NCI-H2196 (cell line): Measurements from ENCODE around the gene AKR7A3.
"Not testable (repeated sequence)": the region's sequence is repeated elsewhere in the genome, so short reads cannot be mapped to it uniquely, and the experiment has no call there.

ENCODE experiments used
- DNase-seq: peaks from one replicate; lab custom pipeline; 2025; ENCODE audit not compliant: unreplicated experiment; lab: John Stamatoyannopoulos, UW

Gene AKR7A3

DNA sequence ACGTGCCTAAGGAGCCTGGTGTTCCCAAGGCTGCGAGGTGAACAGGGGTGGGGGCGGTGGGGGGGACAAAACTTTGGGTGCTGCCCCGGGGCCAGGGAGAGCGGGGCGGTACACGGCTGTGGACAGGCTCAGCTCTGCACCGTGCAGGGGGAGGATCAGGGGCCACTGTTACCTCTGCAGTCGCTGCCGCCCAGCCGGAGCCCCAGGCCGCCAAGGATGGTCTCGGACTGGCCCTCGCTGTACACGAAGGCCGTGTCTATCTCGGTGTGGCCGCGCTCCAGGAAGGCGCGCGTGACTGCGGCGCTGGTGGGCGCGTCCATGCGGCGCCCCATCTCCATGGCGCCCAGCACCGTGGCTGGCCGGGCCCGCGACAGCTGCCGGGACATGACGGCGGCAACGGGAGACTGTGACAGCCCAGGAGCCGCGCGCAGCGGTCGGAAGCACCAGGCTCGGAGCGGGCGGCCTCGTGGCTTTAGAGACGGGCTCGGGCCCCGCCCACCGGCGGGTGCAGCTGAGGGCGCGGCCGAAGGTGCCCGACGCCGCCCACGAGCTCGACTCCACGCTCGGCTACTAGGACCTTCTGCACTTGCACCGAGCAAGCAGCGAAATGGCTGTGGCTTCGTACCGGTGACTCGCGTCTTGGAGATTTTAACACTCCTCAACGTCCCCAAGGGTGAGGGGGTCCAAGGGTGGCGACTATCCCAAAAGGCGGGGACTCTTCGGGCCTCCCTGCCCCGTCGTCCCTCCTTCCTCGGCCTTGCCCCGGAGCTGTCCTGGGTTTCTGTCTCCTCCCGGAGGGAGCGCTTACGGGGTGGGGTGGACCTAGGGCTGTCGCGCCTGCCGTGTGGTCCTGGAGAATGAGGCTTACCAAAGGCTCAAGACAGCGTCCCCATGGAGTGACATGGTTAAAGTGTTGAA lies at the start of gene AKR7A3:
Gene AKR7A3 (minus strand): TSS at position 447 of the 918 bp plus-strand sequence. CDS start 61 bp downstream, at position 386.
- DNase-seq = not testable (repeated sequence)

DNA sequence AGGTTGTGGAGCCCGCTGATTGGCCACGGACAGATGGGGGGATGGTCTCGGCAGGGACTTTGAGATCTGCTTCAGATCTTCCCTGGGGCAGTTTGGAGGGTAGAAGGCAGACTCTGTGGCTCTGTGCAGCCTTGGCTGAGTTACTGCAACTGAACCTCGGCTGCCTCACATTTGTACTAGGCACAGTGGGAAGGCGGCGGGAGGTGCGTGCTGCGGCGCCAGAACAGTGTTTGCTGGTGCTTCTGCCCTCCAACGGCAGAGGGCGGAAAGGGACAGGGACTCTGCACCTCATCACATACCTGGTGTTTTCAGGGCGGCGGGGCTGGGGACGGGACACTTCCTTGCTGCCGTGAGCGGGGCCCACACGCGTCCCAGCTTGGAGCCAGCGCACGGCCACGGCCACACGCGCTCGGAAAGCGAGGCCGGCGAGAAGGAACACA lies 49.8 kb upstream of the AKR7A3 start:
- no peak for DNase-seq

DNA sequence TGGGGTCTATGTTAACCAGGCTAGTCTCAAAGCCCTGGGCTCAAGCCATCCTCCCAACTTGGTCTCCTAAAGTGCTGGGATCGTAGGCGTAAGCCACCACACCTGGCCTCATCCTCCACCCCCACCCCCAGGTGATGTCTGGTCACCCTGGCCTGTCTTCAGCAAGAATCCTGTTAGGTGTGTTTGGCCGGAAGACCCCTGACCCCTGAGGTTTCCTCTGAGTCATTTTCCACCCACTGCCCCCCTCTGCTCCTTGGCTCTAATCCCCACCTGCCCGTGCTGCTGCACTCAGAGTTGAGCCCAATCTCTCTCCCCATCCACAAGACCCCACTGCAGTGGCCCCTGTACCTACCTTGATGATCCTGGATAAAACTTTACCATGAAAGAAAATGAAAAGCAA lies 48.7 kb upstream of the AKR7A3 start:
- DNase-seq = no peak

DNA sequence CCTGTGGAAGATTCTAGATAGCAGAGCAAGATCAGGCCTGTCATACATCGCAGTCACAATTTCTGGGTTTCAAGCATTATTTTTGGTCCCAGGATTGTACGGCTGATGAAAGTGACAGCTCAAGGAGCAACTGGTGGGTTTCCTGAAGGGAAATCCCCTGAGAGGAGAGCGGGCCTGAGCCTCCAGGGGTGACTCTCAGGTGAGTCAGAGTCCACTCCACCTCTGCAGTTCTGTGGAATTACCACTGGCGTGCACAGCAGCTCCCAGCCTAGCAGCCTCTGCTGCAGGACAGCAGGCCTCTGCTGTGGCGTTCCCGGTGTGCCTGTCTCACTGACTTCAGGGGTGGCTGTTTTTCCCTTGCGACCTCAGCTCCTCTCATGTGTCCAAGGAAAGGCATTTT lies 48.0 kb upstream of the AKR7A3 start:
- DNase-seq = no peak

DNA sequence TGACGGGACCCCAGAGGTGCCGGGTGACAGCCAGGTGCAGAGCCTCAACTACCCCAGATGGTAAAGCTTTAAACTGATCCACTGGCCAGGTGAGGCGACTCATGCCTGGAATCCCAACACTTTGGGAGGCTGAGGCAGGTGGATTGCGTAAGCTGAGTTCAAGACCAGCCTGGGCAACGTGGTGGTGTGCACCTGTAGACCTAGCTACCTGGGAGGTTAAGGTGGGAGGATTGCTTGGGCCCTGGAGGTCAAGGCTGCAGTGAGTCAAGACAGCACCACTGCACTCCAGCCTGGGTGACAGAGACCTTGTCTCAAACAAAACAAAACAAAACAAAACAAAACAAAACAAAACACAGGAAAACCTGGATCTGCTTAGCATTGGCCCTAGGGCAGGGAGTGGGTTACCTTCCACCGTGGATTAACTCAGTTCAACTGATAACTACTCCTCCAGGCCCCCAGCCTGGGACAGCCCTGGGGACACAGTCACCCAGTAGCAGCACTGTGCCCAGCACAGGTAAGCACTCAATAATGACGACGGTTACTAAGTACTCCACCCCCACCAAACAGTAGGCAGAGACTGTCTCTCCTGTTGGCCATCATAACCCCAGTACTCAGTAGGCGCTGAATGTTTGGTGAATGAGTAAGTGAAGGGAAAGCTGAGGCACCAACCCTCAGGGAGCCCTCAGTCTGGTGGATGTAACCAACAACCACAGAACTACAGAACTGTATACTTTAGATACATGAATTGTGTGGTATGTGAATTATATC lies 45.2 kb upstream of the AKR7A3 start:
- no peak for DNase-seq

DNA sequence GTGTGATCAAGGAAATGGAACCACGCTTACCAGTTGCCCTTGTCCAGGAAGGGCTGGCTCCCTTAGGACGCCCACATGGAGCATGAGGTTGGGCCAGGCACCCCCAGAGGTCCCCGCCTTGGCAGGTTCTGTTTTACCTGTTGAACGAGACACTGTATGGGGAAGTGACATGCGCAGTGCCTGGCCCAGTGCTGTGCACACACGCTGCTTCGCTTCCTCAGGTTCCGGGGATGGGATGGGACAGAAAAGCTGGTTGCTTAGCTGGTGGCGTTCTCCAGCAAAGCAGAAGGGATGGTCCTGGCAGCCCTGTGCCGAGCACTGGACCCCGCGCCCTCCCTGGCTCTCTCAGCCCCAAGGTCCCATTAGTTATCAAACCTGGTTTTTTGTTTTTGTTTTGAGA lies 44.3 kb upstream of the AKR7A3 start:
- DNase-seq = no peak

DNA sequence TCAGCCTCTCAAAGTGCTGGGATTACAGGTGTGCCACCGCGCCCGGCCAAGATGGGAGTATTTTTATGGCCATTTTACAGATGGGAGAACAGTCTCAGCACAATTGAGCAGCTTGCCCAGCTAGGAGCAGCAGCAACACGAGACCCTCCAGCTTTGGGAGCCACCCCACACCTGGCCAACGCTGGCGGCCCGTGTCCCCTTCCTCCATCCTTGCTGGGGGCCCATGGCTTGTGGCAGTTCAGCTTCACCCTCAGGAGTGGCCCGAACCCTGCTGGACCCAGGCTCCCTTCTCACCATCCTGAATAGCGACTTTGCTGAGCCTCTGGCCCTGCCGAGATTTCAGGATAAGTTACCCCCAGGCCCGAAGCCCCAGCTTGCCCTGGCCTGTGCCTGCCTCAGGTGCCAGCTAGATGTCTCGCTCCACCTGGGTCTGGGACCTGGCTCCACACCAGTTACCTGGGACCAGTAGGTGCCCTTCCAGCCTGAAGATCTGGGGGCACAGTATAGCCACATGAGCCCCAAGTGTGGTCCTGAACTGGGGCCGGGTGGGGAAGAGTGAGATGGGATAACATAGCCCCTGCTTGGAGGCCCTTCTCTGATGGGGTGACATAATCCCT lies 42.8 kb upstream of the AKR7A3 start:
- DNase-seq = no peak

DNA sequence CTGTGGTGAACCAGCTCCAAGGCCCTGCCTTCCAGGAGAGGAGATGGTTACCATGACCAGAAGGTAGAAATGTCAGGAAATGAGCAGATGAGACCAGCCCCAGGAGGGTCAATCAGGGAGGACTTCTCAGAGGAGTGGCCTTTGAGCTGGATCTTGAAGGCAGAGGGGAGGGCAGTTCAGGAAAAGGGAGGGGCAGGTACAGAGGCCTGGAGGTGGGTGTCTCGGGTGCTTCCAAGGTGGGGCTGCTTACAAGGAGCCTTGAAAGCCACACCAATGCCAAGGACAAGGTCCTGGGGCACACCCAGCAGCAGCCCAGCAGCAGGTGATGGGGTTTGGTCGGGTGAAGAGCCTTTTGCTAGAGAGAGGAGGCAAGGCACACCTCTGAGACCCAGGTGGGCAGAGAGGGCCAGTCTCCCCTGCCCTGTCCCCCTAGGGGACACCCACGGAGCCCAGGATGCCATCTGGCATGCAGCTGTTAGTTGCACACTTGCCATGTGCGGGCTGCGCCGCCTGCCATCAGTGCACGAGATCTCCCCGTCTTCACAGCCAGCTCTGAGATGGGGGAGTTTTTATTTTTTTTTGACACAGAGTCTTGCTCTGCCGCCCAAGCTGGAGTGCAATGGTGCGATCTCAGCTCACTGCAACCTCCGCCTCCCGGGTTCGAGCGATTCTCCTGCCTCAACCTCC lies 42.0 kb upstream of the AKR7A3 start:
- no peak for DNase-seq

DNA sequence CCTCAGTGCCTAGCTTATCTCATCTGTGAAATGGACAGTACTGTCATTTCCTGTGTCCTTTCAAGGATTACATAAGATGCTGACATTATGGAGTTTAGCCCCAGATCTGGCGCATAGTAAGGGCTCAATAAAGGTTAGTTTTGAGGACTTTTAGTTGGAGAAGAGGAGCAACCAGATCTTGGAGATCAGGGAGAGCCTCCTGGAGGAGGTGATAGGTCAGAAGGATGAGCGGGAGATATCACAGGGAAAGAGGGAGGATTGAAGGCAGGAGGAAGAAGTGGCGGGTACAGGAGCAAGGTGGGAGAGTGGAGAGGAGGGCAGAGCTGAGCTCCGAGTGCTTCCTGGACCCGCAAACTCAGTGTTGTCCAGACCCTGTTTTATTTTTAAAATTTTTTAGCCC lies 41.0 kb upstream of the AKR7A3 start:
- DNase-seq = no peak

DNA sequence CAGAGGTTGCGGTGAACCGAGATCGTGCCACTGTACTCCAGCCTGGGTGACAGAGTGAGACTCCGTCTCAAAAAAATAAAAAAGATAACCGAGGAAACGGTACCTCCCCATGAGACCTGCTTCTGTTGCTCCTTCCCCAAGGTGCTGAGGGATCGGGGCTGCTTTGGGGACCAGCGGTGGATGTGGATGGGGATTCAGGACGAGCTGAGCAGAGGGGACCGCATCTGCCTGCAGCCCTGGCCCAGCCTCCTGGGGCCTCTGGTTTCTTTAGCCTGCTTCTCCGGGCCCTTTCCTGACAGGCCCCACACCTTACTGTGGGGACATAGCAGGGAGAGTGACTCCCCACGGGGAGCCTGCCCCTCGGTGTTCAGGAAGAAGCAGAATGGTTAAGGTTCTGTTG lies 40.6 kb upstream of the AKR7A3 start:
- DNase-seq = no peak

DNA sequence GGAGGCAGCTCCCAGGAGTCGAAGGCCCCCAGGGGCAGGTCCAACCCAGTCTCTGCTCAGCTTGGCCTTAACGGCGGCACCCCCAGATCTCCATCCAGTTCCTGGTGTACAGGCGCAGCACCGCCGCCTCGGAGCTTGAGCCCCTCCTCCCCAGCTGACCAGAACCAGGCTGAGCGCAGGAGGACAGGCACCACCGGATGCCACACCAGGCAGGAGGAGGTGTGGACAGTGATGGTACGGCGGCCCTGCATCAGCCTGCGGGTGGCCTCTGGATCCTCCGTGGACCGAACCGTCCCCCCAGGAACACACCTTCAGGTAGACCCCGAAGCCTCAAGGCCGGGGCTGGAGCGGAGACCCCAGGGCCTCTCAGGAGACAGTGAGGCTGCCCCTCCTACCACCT lies 39.9 kb upstream of the AKR7A3 start:
- no peak for DNase-seq

DNA sequence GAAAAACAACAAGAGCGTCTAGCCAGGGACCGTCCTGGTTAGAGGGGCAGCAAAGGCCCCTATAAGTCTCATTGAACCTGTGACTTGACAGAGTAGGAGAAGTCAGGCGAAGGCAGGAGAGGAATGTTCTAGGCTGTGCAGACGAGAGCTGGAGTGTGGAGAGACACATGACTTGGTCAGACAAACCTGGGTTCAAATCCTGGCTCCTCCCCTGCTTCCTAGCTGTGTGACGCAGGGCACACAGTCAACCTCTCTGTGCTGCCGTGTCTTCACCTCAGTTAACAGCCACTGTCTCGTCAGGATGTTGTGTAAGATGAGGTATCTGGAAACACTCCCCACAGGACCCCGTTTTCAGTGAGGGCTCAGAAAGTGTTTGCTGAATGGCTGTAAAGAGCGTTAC lies 39.2 kb upstream of the AKR7A3 start:
- DNase-seq = no peak

DNA sequence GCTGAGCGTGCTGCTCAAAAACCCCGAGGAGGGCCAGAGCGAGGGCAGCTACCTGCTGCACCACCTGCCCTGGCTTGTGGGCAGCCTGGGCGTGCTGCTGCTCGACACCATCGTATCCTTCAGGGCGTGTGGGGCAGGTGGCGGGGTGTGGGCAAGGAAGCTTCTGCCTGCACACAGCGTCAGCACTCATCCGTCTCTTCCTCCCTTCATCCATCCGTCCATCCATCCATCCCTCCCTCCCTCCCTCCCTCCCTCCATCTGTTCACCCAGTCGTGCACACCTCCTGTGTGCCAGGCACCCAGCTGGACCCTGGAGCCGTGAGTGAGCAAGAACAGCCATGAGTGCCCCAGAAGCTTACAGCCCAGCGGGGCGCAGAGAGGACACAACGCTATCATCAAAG lies 38.7 kb upstream of the AKR7A3 start:
- no peak for DNase-seq

DNA sequence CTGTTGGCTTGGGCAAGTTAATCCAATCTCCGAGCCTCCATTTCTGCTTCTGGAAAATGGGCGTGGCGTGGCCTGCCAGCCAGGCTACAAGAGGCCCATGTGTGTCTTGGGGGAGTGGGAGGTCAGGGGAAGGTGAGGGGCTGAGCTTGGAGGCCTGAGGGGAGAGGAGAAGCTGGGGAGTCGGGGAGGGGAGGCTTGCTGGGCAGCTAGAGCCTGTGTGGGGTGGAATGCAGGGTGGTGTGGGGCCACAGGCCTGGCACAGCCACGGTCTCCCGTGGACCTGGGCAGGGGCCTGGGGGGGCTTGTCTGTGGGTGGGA lies 38.1 kb upstream of the AKR7A3 start:
- DNase-seq = no peak

DNA sequence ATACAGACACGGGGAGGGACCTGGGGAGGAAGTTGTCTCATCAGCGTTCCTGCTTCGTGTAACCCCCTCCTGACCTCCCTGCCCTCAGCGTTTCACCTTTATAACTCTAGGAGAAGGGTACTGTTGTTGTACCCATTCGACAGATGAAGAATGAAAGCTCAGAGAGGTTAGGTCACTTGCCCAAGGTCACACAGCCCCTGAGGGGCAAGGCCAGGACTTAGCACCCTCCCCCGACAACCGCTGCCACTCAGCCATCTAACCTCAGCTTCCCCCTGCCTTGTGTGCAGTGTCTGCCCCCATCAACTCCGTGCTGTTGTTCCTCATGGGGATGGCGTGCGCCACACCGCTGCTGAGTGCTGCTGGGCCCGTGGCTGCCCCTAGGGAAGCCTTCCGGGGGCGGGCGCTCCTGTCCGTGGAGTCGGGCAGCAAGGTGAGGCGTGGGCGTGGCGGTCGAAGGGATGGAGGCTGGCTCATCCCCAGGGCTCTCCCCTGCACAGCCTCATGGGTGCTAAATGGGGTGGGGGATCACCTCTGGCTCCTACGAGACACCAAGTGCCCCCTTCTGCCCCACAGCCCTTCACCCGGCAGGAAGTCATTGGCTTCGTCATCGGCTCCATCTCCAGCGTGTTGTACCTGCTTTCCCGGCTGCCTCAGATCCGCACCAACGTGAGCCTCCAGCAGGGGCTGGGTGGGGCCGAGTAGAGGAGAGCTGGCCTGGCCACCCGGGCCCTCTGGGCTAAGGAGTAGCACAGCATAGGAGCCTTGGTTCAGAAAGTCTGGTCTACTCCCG lies 37.6 kb upstream of the AKR7A3 start:
- DNase-seq = no peak

DNA sequence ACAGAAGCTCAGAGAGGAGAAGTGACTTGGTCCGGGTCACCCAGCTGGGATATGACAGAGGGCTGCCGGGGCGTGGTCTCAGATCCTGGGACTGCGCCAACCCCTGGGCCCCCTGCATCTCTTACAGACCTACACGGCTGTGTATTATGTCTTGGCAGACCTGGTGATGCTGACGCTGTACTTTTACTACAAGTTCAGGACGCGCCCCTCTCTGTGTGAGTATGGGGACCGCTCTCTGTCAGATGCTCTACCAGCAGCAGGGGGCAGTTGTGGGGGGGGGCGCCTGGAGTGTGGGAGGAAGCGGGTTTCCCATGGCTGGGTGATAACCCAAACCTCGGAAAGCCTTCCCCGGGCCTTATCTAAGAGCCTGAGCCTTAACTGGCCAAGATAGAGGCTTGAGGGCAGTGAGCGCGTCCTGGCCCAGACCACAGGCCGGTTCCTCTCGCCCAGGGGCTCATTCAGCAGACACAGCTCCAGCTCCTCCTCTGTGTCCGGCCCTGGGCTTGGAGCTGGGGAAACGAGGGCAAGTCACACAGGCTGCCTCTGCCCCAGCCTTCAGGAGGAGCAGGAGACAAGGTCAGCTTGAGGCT lies 36.9 kb upstream of the AKR7A3 start:
- DNase-seq = no peak

DNA sequence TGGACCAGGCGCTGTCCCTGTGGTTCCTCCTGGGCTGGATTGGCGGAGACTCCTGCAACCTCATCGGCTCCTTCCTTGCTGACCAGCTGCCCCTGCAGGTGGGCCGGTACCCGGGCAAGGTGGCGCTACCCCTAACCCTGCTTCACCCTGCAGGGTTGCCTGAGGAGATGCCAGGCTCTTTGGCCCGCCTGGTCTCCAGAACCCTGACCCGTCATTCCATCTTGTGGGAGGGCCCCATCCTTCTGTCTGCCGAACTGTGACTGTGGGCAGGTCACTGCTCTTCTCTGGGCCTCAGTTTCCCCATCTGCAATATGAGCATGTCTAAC lies 36.1 kb upstream of the AKR7A3 start:
- no peak for DNase-seq

DNA sequence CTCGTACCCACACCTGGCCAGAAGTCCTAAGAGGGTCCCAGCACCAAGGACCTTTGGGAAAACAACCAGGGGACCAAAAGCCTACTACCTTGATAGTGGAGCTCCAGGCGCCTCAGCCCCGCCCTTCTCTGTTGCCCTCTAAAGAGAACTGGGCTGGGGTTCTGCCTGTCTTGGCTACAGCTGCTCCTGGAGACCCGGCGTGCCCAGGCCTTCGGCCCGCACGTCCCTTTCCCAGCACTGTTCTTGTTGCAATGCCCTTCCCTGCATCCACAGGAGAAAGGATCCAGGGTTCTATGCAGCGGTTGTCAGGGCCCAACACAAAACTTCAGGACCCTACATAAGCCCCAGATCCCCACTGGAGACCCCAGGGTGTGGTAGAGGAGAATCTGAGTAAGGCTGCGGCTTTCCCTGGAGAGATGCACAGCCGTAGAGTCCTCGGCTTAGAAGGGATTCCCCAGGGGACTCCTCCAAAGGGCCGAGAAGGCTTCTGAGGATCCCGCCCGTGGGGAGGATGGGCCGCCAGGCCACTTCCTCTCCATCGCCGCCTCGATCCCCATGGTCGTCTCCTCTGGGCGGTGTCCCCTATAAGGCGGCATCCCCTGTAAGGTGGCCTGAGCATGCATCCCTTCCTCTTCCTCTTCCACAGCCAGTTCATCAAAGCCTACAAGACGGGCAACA lies 35.6 kb upstream of the AKR7A3 start:
- no peak for DNase-seq

DNA sequence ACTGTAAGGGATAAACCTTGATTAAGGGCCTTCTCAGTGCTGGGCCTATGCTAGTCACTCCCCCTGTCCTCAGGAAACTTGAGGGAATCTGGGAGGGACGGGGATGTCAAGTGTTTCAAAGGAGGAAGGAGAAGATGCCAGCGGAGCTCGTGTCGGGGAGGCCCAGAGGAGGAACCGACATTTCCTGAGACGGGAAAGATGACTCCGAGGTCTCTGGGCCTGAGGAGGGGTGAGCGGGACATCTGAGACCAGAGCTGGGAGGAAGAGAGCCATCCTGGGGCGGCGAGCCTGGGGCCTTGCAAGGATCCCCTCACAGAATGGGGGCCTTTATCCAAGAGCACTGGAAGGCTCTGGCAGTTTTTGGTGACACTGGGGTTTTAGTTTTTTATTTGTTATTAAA lies 33.9 kb upstream of the AKR7A3 start:
- no peak for DNase-seq

DNA sequence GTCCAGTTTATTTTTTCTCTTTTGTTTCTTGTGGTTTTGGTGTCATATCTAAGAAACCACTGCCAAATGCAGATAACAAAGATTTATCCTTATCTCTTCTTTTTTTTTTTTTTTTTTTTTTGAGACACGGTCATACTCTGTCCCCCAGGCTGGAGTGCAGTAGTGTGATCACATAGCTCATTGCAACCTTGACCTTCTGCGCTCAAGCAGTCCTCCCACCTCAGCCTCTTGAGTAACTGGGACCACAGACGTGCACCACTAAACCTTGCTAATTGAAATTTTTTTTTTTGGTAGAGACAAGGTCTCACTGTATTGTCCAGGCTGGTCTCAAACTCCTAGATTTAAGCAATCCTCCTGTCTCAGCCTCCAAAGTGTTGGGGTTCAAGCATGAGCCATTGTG lies 32.5 kb upstream of the AKR7A3 start:
- no peak for DNase-seq
